Epidermal melanocyte (primary cell): ENCODE results near the gene CSPG4.
A peak's percentile ranks its signal among the peaks of the same experiment; 100 is the strongest.
"Not testable (repeated sequence)": the region's sequence is repeated elsewhere in the genome, so short reads cannot be mapped to it uniquely, and the experiment has no call there.

Experiments
- DNase-seq: peaks from one replicate; pipeline ENCODE4 v3.0.0; 2011; ENCODE audit warnings: low spot score; ENCODE audit not compliant: insufficient read length

CSPG4 gene

GRCh38 chr15:75693028-75693427 lies 19.6 kb downstream of the CSPG4 start:
- DNase-seq, result not testable (repeated sequence)

GRCh38 chr15:75692311-75692710 lies 20.3 kb downstream of the CSPG4 start:
- DNase-seq, result not testable (repeated sequence)

GRCh38 chr15:75689429-75689828 lies 23.2 kb downstream of the CSPG4 start:
- DNase-seq, result not testable (repeated sequence)

GRCh38 chr15:75688831-75689230 lies 23.8 kb downstream of the CSPG4 start:
- no peak for DNase-seq

- DNase-seq, result no peak
Measured at GRCh38 chr15:75688278-75688557, 24.4 kb downstream of the CSPG4 start.

- DNase-seq, result no peak
Measured at GRCh38 chr15:75687486-75688277, 25.0 kb downstream of the CSPG4 start.

GRCh38 chr15:75686212-75686642 lies 26.4 kb downstream of the CSPG4 start:
- not testable (repeated sequence) for DNase-seq

GRCh38 chr15:75685195-75685594 lies 27.5 kb downstream of the CSPG4 start:
- no peak for DNase-seq

- DNase-seq, result no peak
Measured at GRCh38 chr15:75684648-75685047, 28.0 kb downstream of the CSPG4 start.

GRCh38 chr15:75683646-75684312 lies 28.9 kb downstream of the CSPG4 start:
- peak; percentile 69 for DNase-seq

- no peak for DNase-seq
Measured at GRCh38 chr15:75682181-75683135, 30.2 kb downstream of the CSPG4 start.

- no peak for DNase-seq
Measured at GRCh38 chr15:75680007-75680789, 32.5 kb downstream of the CSPG4 start.

- DNase-seq, result not testable (repeated sequence)
Measured at GRCh38 chr15:75678324-75678690, 34.3 kb downstream of the CSPG4 start.

- no peak for DNase-seq
Measured at GRCh38 chr15:75677465-75678323, 35.0 kb downstream of the CSPG4 start.

GRCh38 chr15:75676688-75677464 lies 35.8 kb downstream of the CSPG4 start:
- DNase-seq, result no peak

GRCh38 chr15:75675579-75676404 lies 36.9 kb downstream of the CSPG4 start:
- no peak for DNase-seq

GRCh38 chr15:75674366-75674765 lies 38.3 kb downstream of the CSPG4 start:
- no peak for DNase-seq

GRCh38 chr15:75673426-75674235 lies 39.0 kb downstream of the CSPG4 start:
- peak; percentile 71 for DNase-seq
